Right lobe of liver (tissue), 4 donors: ENCODE measurements around the gene ACAN.

Source experiments
- CTCF ChIP-seq, 4 donors: fragments of 200-600 bp in 3 of 4; fragments of 450-650 bp in 1 of 4; IDR thresholded peaks; one replicate each; pipeline versions ENCODE4 v1.5.1 to v1.8.0; 2016 to 2022; ENCODE audit warnings: antibody characterized with exemption in 4 of 4, mild to moderate bottlenecking in 2 of 4
- POLR2A ChIP-seq: fragments of 450-650 bp; IDR thresholded peaks from one replicate; pipeline ENCODE4 v1.6.1; 2017; ENCODE audit warnings: antibody characterized with exemption, mild to moderate bottlenecking
- donor health status: DM: no; HTN: no; CAD: no.
- donor health status: DM: no; HTN: no; CAD: no.
- donor health status: DM: no; HTN: yes; CAD: no.

GRCh38 chr15:88896333-88897033, 93.2 kb downstream of the ACAN start:
- no peak for TF ChIP-seq CTCF (IDR thresholded peaks at IDR 0.05)
- no peak for TF ChIP-seq POLR2A
